Aorta (tissue), 5 donors: ENCODE data around the gene GALM. TPM values are rescaled to one million over a fixed set of nuclear protein-coding genes. Genes with fewer than 3 reads are reported as not detected.
"Not testable (repeated sequence)": the region's sequence is repeated elsewhere in the genome, so short reads cannot be mapped to it uniquely, and the experiment has no call there.

ENCODE experiments used
- ATAC-seq: fragments of 200-7000 bp; cut with Tn5 transposase; one replicate; pipeline ENCODE4 v1.9.1; 2022; ENCODE audit warnings: moderate library complexity; ENCODE audit not compliant: low FRiP score
- DNase-seq, 2 donors: peaks; one replicate each; pipeline ENCODE4 v3.0.0-alpha.2; 2020
- H3K27ac ChIP-seq, 2 donors: one replicate each; pipeline ENCODE4 v1.5.1; 2013; ENCODE audit warnings: low read length in 2 of 2, mild to moderate bottlenecking in 2 of 2, moderate library complexity in 2 of 2, control low read depth in 1 of 2, inconsistent platforms in 1 of 2, low read depth in 1 of 2
- H3K27me3 ChIP-seq, 2 donors: one replicate each; pipeline ENCODE4 v1.6.1; 2013; ENCODE audit warnings: control low read depth in 1 of 2, low read length in 1 of 2, mild to moderate bottlenecking in 1 of 2, moderate library complexity in 1 of 2; ENCODE audit not compliant: insufficient read depth in 2 of 2, control insufficient read depth in 1 of 2
- H3K36me3 ChIP-seq, 2 donors: one replicate each; pipeline ENCODE4 v1.6.1; 2013; ENCODE audit warnings: control low read depth in 1 of 2, low read length in 1 of 2, mild to moderate bottlenecking in 1 of 2; ENCODE audit not compliant: insufficient read depth in 2 of 2, control insufficient read depth in 1 of 2
- H3K4me1 ChIP-seq, 2 donors: one replicate each; pipeline ENCODE4 v1.6.1; 2013; ENCODE audit warnings: low read length in 2 of 2, control low read depth in 1 of 2, mild to moderate bottlenecking in 1 of 2, moderate library complexity in 1 of 2; ENCODE audit not compliant: insufficient read depth in 2 of 2, control insufficient read depth in 1 of 2
- H3K4me3 ChIP-seq, 2 donors: one replicate each; pipeline ENCODE4 v1.5.1; 2013; ENCODE audit warnings: low read length in 2 of 2, control low read depth in 1 of 2, mild to moderate bottlenecking in 1 of 2
- H3K9me3 ChIP-seq: one replicate; pipeline ENCODE4 v1.6.1; 2013; ENCODE audit warnings: mild to moderate bottlenecking, low read length; ENCODE audit not compliant: control insufficient read depth
- WGBS, 2 donors: extraction: QIAGEN DNeasy Blood & Tissue Kit; methylation state at CpG; one replicate each; pipeline ENCODE4 v1.1.7; 2013; 5-methylcytosine and 5-hydroxymethylcytosine counted together
- intact Hi-C, 2 donors: fragments of 100-400 bp; cut with DNase I; formaldehyde crosslinking; loops; one replicate each; pipeline versions ENCODE4 v1.14.2 to v1.15.0; 2022
- polyA plus RNA-seq, 2 donors: library from polyadenylated mRNA; stranded (reverse); fragments of 200-250 nt; gene quantifications; one replicate each; pipeline ENCODE4 v1.2.3, GENCODE V29; 2013
- total RNA-seq, 2 donors: library from RNA; stranded (reverse); fragmentation: NEBNext Ultra II Directional; extraction: Animal tissue kit (Norgen Biotek cat#: 25700); gene quantifications; one replicate each; pipeline ENCODE4 v1.2.1, GENCODE V29; 2021
- donor health status: healthy with polysubstance abuse.
- donor health status: Bipolar disorder and iron deficiency.
- donor health status: DM: no; HTN: no; CAD: no.
- donor health status: DM: no; HTN: no; CAD: no.
- donor health status: DM: yes; HTN: yes; CAD: no.

The GALM gene
- total and polyA plus RNA-seq, 4 donors: 8.6 to 23.3 (median 14.5) TPM

DNA sequence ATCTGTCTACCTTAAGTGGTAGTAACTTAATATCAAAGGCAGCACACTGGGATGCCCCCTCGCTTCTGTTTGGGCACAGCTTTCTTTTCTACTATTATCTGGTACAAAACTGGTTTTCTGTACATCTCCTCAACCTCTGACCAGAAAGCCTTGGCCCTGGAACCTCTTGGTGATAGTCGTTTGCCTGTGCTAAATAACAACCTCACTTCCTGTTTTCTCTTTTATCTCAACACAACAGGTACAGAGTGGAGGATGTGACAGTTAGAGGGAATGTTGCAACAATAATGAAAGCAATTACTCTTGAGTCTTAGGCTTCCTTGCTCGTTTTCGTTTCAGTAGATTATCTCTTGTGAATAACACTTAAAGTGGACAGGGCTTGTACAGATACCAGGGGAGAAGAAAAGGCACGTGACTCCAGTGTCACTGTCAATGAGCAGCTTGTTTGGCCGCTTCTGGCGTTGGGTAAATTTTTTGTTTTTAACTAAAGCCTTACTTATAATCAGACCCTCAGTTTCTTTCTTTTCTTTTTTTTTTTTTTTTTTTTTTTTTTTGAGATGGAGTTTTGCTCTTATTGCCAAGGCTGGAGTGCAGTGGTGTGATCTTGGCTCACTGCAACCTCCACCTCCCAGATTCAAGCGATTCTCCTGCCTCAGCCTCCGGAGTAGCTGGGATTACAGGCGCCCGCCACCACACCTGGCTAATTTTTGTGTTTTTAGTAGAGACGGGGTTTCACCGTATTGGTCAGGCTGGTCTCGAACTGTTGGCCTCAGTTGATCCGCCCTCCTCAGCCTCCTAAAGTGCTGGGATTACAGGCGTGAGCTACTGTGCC is 22.0 kb upstream of the GALM start:
- not testable (repeated sequence) for ATAC-seq

DNA sequence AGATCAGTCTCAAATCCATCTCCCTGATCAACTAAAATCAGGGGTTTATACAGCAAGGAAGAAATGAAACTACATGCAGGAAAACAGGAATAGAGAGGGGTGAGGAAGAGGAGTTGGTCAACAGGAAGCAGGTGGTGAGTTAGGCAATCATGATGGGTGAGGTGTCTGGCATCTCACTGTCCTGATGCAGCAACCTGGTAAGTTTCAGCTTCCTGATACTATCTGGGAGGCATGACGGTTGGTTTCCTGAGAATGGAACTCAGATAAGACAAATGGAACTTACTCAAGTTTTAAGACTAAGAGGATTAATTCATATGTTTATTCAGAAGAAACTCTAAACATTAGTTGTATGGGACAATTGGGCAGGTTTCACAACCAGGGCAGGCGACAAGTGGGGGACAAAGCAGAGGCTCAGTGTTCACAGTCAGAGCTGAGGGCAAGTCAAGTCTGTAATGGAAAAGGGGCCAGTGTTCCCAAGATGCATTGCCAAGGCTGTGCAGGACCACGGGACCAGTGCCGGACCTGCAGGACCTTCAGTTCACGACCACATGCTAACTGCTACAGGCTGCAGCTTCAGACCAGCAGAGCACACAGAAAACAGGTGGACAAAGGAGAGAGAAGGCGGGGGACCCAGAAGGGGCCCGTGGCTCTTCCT is 17.7 kb upstream of the GALM start:
- no peak overlapping the region for H3K27ac ChIP-seq
- no peak for ATAC-seq

More for the DNA sequence above, 22.0 kb upstream of the GALM start:
- H3K4me3 ChIP-seq, H3K27ac ChIP-seq, DNase-seq, H3K4me1 ChIP-seq, H3K27me3 ChIP-seq, H3K9me3 ChIP-seq, intact Hi-C loops, H3K36me3 ChIP-seq: not testable (repeated sequence)
- WGBS, 2 donors: 94% methylated on average over 16 of the region's 16 CpGs

DNA sequence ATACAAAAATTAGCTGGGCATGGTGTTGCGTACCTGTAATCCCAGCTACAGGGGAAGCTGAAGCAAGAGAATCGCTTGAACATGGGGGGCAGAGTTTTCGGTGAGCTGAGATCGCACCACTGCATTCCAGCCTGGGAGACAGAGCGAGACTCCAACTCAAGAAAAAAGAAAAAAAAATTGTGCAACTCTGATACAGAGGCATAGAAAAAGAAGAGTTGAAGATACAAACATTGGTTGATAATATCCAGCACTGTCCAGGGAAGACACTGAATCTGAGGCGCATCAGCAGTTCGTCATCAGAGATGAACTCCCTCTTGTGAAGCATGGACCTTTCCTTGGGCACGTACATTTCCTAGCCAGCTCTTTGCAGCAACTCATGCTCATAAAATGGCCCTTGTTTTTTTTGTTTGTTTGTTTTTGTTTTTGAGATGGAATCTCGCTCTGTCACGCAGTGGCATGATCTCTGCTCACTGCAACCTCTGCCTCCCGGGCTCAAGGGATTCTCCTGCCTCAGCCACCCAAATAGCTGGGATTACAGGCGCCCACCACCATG is 16.7 kb upstream of the GALM start:
- Histone ChIP-seq H3K9me3 (no peaks in the 10 kb centered on the region), H3K36me3 (no peaks in the 10 kb centered on the region), H3K27me3 (no peaks in the 10 kb centered on the region), H3K27ac (no peak overlapping the region), H3K4me3 (no peak overlapping the region), H3K4me1 (no peaks in the 10 kb centered on the region)
- no peak for ATAC-seq
- WGBS, 2 donors: 96 to 98% methylated on average over 12 of the region's 12 CpGs
- no peak for DNase-seq
- intact Hi-C loops: no loop called here

More for the DNA sequence above, 17.7 kb upstream of the GALM start:
- Histone ChIP-seq H3K4me1 (no peaks in the 10 kb centered on the region), H3K9me3 (no peaks in the 10 kb centered on the region), H3K4me3 (no peak overlapping the region), H3K27me3 (no peaks in the 10 kb centered on the region), H3K36me3 (no peaks in the 10 kb centered on the region)
- no peak for DNase-seq
- intact Hi-C loops: no loop called here
- WGBS, 2 donors: 92 to 93% methylated on average over 7 of the region's 7 CpGs

DNA sequence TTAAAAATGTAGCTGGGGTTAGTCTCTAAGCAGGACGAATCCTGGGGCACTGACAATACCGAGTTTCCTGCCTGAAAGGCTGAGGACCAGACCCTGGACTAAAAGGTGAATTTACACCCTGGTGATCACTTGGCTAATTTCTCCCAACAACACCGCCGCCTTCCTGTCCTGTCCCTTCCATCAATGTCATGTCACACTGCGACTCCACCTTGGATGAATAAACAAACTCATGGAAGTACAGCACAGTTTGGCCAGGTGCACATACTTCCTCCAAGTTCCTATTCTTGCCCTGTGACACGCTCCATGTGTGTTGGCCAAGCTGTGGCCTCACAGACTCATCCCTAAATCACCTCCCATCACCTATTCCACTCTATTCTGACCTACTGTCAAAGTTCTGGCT is 15.9 kb upstream of the GALM start:
- no peaks in the 10 kb centered on the region for H3K36me3 ChIP-seq
- H3K27me3 ChIP-seq: no peaks in the 10 kb centered on the region
- no peak overlapping the region for H3K27ac ChIP-seq
- WGBS, 2 donors: 94 to 95% methylated on average over 6 of the region's 6 CpGs
- DNase-seq (no peak), ATAC-seq (no peak)
- no peaks in the 10 kb centered on the region for H3K9me3 ChIP-seq
- intact Hi-C loops: no loop called here
- H3K4me3 ChIP-seq: no peak overlapping the region
- no peaks in the 10 kb centered on the region for H3K4me1 ChIP-seq

DNA sequence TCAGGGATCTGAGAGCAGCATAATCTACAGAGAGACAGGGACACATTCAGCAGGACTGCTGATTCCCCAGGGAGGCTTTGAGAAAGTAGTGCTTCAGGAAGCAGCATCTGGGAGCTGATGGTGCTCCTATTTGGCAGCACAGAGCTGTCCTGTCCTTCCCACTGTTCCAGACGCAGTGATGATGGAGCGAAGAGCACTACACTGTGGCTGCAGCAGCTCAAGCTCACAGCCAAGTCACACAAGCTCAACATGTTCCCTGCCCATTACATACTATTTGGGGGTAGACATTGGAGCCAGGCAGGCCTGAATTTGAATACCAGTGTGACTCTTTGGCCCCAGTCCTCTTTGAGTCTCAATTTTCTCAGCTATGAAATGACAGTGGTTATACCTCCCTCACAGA is 15.2 kb upstream of the GALM start:
- ATAC-seq: no peak
- WGBS, 2 donors: 24 to 44% methylated on average over 2 of the region's 2 CpGs
- DNase-seq: no peak
- no peaks in the 10 kb centered on the region for H3K4me1 ChIP-seq
- H3K27ac ChIP-seq: no peak overlapping the region
- intact Hi-C loops: no loop called here
- no peak overlapping the region for H3K4me3 ChIP-seq
- no peaks in the 10 kb centered on the region for H3K27me3 ChIP-seq
- no peaks in the 10 kb centered on the region for H3K9me3 ChIP-seq
- H3K36me3 ChIP-seq: no peaks in the 10 kb centered on the region

DNA sequence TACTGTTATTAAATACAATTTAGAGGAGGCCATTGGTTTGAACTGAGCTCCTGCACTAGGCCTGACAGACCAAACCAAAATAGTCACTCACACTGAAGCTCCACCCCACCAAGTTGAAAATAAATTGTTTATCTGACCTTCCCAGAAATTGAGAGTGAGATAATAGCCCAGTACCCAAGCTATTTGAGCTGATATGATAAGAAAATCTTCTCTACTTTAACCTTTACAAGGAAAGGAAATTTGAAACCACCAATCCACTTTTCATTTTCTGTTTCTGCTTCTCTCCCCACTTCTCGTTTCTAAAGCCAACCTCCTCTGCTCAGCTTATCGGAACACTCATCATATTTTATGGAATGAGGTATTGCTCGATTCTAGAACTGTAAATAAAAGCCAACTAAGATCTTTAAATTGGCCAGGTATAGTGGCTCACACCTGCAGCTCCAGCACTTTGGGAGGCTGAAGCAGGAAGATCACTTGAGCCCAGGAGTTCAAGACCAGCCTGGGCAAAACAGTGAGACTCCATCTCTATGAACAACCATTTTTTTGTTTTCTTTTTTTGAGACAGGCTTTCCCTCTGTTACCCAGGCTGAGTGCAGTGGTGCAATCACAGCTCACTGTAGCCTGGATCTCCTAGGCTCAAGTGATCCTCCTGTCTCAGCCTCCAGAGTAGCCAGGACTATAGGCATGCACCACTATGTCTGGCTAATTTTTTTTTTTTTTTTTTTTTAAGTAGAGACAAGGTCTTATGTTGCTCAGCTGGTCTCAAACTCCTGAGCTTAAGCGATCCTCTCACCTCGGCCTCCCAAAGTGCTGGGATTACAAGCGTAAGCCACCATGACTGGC is 13.3 kb upstream of the GALM start:
- Histone ChIP-seq H3K36me3 (no peaks in the 10 kb centered on the region), H3K4me3 (no peak overlapping the region), H3K9me3 (no peaks in the 10 kb centered on the region), H3K4me1 (no peaks in the 10 kb centered on the region), H3K27me3 (no peaks in the 10 kb centered on the region), H3K27ac (no peak overlapping the region)
- DNase-seq (no peak), ATAC-seq (no peak)
- WGBS, 2 donors: 81% methylated on average over 6 of the region's 6 CpGs
- intact Hi-C loops: no loop called here

DNA sequence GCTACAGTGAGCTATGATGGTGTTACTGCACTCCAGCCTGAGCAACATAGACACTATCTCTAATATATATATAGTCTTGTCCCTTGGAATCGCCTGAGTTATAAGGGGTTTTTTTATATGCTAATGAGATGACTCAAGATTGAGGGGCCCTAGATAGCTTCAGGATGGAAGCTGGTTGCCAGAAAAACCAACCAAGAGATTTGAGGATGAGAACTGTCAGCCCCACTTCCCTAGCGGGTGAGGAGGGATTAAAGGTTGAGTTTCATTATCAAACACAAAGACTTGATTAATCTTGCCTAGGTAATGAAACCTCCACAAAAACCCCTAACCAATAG is 12.6 kb upstream of the GALM start:
- no peak for ATAC-seq
- WGBS, 2 donors: 88 to 92% methylated on average over 2 of the region's 2 CpGs
- Histone ChIP-seq H3K27ac (no peak overlapping the region), H3K4me3 (no peak overlapping the region), H3K9me3 (no peaks in the 10 kb centered on the region), H3K36me3 (no peaks in the 10 kb centered on the region), H3K4me1 (no peaks in the 10 kb centered on the region), H3K27me3 (no peaks in the 10 kb centered on the region)
- no peak for DNase-seq
- intact Hi-C loops: no loop called here

DNA sequence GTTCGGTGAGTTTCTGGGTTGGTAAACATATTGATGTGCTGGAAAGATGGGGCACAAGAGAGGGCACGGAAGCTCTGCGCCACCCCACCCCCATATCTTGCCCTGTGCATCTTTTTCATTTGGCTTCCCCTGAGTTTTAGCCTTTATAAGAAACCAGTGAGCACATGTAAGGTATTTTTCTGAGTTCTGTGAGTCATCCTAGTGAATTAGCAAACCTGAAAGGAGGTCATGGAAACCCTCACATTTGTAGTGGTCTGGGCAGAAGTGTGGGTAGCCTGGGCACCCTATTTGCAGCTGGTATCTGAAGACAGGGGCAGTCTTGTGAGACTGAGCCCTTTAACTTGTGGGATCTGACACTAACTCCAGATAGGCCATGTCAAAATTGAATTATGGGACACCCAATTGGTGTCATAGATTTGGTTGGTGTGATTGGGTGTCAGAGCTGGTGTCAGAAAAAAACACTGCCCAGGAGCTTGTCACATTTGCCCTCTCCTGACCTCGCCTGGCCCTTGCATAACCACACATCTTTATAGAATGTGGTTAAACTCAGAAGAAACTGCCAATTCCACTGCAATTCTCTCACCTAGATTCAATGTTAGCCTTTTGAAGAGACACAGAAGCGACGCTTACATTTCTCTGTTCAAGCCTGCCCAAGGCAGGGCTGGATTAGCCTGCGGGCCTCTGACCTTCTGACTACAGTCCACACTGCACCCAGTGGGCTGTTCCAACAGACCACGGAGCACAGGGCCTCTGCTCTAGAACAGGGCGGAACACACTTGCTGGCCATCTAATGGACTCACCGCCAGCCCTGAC is 12.0 kb upstream of the GALM start:
- H3K27ac ChIP-seq: no peak overlapping the region

More for the DNA sequence above, 12.0 kb upstream of the GALM start:
- Histone ChIP-seq H3K36me3 (no peaks in the 10 kb centered on the region), H3K4me3 (no peak overlapping the region), H3K4me1 (no peaks in the 10 kb centered on the region), H3K27me3 (no peaks in the 10 kb centered on the region), H3K9me3 (no peaks in the 10 kb centered on the region)
- DNase-seq (no peak), ATAC-seq (no peak)
- intact Hi-C loops: no loop called here
- WGBS, 2 donors: 90 to 91% methylated on average over 10 of the region's 10 CpGs
